ENCODE data around the gene DNASE1.

Gene DNASE1

DNA sequence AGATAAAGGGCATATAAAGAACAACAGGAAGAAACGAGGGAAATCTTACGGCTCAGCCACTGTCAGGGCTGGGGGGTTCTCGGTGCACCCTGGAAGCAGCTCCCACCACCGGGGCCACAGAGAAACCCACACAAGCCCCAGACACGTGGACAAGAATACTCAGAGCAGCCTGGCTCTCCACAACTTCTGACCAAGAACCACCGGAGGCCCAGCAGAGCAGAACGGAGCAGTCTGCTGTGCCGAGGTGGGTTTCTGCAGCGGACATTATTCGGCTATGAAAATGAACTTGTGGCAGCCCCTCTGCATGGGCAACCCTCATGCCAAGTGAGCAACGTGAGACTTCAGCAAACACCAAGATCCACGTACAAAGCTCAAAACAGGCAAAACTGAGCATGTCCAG lies 6.8 kb downstream of the DNASE1 start:
- DNase-seq (ENCODE audit: low read depth in 1 of 2, low spot score in 1 of 2) = no peak
- no peak for TF ChIP-seq JUND (IDR thresholded peaks at IDR 0.05; ENCODE audit: low read depth)
- in situ Hi-C loops (cut with HindIII; ENCODE audit: low pct_unique_long_range_greater_than_20kb, low sequenced_read_pairs) = no loop called here

DNA sequence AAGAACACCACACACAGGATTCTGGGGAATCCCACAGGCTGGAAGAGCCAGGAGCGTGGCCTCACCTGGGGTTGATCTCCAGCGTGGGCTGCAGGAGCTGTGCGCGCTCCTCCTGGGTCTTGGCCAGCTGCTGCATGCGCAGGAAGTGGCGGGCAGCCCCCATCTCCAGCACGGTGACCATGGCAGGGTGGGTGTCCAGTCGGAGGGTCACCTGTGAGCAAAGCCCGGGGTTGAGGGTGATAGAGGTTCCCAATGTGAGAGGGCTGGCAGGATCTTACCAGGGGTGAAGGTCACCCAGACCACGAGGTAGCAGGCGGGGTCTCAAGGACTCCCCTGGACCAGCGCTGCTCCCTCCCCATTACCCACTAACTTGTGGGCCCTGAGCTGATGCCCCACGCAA lies 7.4 kb downstream of the DNASE1 start:
- in situ Hi-C loops (cut with HindIII; ENCODE audit: low pct_unique_long_range_greater_than_20kb, low sequenced_read_pairs) = no loop called here
- no peak for DNase-seq (ENCODE audit: low read depth in 1 of 2, low spot score in 1 of 2)
- TF ChIP-seq JUND (IDR thresholded peaks at IDR 0.05; ENCODE audit: low read depth) = no peak

DNA sequence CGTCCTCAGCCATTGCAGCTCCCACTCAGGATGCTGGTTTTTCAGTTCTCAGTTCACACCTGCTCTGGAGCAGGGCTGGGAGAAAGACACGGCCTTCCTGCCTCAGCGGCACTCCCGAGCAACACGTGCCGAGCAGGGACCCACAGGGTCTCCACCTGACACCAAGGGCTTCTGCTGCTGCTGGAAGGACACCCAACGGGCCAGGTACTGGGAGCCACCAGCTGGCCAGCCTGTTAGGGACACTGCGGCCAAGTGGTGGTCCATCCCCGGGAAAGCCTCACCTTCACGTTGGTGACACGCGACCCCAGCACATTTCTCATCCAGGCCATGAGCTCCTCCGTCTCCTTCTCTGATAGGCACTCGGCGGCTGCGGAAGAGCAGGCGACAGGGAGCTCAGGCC lies 8.1 kb downstream of the DNASE1 start:
- no peak for TF ChIP-seq JUND (IDR thresholded peaks at IDR 0.05; ENCODE audit: low read depth)
- in situ Hi-C loops (cut with HindIII; ENCODE audit: low pct_unique_long_range_greater_than_20kb, low sequenced_read_pairs) = no loop called here
- no peak for DNase-seq (ENCODE audit: low read depth in 1 of 2, low spot score in 1 of 2)

DNA sequence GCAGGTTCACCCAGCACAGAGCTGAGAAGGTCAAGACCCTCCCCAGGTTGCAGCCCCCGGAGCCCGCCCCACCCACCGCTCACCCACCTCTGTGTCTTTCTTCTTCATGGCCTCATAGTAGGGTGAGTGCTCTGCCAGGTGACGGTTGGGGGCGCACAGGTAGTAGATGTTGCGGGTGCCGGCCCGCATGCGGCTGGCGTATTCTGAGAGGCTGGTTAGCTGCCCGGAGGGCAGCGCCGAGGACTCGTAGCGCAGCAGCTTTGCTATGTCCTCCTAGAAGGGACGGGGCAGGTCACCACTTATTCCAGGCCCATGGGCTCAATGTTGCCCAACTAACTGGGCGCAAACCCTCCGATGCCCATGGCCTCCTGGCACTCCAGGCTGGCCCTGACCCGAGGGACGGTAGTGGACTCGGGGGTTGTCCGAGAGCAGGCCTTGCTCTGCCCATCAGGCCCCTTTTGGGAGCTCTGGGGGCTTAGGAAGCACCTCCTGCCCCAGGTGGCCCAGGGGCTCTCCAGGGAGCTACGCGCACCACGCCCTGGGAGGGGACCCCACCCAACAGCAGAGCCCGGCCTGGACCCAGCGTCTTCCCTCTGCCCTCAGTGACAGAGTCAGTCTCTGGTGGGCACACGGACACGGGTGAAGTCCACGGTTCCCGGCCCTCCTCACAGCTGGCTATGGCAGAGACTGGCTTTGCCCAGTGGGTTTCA lies 9.9 kb downstream of the DNASE1 start:
- no peak for TF ChIP-seq JUND (IDR thresholded peaks at IDR 0.05; ENCODE audit: low read depth)
- DNase-seq (ENCODE audit: low read depth in 1 of 2, low spot score in 1 of 2) = no peak
- in situ Hi-C loops (cut with HindIII; ENCODE audit: low pct_unique_long_range_greater_than_20kb, low sequenced_read_pairs) = no loop called here

DNA sequence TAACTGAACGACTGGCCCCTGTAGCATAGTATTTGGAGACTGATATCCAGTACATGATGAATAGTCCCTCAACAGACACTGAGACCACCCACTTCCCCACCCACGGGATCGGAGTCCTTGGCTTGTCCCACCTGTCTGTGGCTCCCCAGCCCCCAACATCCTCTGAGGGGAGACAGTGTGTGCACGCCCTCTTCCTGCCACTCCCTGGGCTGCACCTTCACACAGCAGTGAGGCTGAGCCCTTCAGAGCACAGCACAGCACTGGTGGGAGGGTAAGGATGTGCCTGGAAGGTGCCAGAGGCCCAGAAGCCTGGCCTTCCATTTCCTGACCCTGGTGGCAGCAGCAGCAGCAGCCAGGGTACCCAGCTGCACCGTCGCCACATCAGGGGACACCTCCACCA lies 11.0 kb downstream of the DNASE1 start:
- no peak for DNase-seq (ENCODE audit: low read depth in 1 of 2, low spot score in 1 of 2)
- in situ Hi-C loops (cut with HindIII; ENCODE audit: low pct_unique_long_range_greater_than_20kb, low sequenced_read_pairs) = no loop called here
- no peak for TF ChIP-seq JUND (IDR thresholded peaks at IDR 0.05; ENCODE audit: low read depth)

DNA sequence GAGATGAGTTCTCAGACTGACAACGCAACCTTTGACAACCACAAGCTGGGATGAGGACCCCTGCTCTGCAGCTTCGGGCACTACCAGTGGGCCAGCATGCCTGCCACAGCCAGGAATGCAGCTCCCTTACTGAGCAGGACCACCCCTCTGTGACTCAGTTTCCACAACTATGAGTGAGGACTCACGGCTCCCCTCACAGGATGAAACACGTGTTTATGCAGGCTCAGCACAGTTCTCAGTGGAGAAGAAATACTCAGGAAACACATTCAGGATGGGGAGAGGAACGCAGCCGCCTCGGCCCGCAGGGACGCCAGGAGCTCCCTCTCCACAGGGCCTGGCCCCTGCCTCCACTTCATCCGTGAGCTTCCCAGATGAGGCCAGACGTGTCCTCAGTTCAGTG lies 14.1 kb downstream of the DNASE1 start:
- no peak for TF ChIP-seq JUND (IDR thresholded peaks at IDR 0.05; ENCODE audit: low read depth)
- DNase-seq (ENCODE audit: low read depth in 1 of 2, low spot score in 1 of 2) = no peak
- in situ Hi-C loops (cut with HindIII; ENCODE audit: low pct_unique_long_range_greater_than_20kb, low sequenced_read_pairs) = no loop called here

DNA sequence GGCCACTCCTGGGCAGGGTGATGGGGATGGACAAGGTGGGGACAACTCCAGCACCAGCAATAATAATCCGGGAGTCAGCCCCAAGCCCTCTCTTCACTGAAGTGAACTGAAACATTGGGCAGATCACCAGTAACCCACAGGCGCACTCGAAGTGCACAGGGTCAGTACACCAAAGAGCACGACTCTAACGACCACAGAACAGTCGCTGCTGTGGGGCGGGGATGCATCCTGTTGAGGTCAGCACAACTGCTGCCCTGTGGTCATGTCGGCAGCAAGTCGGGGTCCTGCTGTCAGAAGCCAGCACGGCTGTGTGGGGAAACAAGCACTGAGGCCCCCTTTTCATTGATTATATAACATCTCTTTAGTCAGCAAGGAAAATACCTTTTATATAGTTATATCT lies 14.6 kb downstream of the DNASE1 start:
- DNase-seq (ENCODE audit: low read depth in 1 of 2, low spot score in 1 of 2) = no peak
- in situ Hi-C loops (cut with HindIII; ENCODE audit: low pct_unique_long_range_greater_than_20kb, low sequenced_read_pairs) = no loop called here
- TF ChIP-seq JUND (IDR thresholded peaks at IDR 0.05; ENCODE audit: low read depth) = no peak

DNA sequence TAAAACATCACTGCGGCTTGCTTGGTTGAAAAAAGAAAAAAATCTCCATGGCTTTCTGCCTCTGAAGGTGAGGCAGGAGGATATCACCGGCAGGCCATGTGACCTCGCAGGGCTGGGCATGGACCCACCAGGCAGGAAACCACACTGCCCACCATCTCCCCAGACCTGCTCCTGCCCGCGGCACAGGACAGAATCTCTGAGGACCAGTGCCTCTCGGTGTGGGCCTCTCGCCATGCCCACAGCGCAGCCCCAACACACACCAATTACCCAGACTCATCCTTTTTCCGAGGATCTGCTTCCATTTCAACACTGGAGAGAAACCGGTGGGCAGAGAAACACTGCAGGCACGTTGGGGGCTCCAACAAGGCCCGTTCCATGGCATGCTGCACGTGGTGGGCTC lies 16.2 kb downstream of the DNASE1 start:
- no peak for DNase-seq (ENCODE audit: low read depth in 1 of 2, low spot score in 1 of 2)
- in situ Hi-C loops (cut with HindIII; ENCODE audit: low pct_unique_long_range_greater_than_20kb, low sequenced_read_pairs) = no loop called here
- TF ChIP-seq JUND (IDR thresholded peaks at IDR 0.05; ENCODE audit: low read depth) = no peak

DNA sequence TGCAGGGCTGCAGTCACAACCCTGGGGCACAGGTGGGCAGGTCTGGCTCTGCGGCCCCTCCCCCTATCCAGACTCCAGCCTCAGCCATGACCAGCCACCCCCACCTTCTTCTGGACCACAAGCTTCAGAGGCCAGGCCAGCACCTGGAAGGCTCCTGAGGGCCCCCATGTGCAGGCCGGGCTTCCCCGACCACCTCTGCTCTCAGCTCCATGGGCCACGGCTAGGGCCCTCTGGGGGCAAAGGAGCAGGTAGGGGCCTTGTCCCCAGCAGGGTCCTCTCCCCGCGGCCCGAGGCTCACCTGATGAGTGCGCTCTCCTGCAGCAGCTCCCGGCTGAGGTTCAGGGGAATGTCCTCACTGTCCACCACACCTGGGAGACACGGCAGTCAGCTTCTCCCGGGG lies 16.9 kb downstream of the DNASE1 start:
- in situ Hi-C loops (cut with HindIII; ENCODE audit: low pct_unique_long_range_greater_than_20kb, low sequenced_read_pairs) = no loop called here
- DNase-seq (ENCODE audit: low read depth in 1 of 2, low spot score in 1 of 2) = no peak
- TF ChIP-seq JUND (IDR thresholded peaks at IDR 0.05; ENCODE audit: low read depth) = no peak

DNA sequence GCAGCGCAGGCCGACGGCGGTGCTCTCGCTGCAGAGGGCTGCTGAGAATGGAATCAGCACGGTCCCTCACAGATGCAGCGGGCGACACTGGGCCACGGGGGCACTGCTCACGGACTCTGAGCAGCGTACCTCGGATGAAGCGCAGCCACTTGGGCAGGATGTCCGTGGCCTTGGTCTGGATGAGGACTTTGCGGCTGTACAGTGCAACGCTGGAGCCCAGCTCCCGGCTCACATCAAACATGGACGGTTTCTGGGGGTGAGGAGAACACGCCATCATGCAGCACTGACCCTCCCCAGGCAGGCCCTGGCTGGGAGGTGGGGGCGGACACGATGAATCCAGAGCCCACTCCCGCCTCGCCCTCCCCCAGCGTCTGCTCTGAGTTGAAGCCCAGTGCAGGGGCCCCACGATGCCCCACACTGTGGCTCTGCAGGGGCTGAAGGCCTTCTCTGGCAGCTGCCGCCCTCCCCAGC lies 18.1 kb downstream of the DNASE1 start:
- DNase-seq (ENCODE audit: low read depth in 1 of 2, low spot score in 1 of 2) = no peak
- in situ Hi-C loops (cut with HindIII; ENCODE audit: low pct_unique_long_range_greater_than_20kb, low sequenced_read_pairs) = no loop called here
- no peak for TF ChIP-seq JUND (IDR thresholded peaks at IDR 0.05; ENCODE audit: low read depth)

DNA sequence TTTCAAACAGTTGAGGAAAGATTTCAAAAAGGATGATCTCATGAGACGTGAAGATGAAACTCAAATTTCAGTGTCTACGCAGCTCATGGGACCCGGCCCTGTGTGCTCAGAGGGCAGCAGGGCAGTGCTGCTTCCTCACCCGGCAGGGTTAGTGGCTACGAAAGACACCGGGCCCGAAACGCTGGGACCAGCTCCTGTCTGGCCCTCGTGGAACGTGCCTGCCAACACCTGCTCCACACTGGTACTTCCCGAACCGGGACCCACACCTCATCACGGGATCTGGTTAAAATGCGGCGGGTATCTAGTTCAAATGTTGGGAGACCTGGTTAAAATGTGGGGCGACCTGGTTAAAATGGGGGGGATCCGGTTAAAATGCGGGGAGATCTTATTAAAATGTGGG lies 18.7 kb downstream of the DNASE1 start:
- in situ Hi-C loops (cut with HindIII; ENCODE audit: low pct_unique_long_range_greater_than_20kb, low sequenced_read_pairs) = no loop called here
- no peak for DNase-seq (ENCODE audit: low read depth in 1 of 2, low spot score in 1 of 2)
- no peak for TF ChIP-seq JUND (IDR thresholded peaks at IDR 0.05; ENCODE audit: low read depth)

DNA sequence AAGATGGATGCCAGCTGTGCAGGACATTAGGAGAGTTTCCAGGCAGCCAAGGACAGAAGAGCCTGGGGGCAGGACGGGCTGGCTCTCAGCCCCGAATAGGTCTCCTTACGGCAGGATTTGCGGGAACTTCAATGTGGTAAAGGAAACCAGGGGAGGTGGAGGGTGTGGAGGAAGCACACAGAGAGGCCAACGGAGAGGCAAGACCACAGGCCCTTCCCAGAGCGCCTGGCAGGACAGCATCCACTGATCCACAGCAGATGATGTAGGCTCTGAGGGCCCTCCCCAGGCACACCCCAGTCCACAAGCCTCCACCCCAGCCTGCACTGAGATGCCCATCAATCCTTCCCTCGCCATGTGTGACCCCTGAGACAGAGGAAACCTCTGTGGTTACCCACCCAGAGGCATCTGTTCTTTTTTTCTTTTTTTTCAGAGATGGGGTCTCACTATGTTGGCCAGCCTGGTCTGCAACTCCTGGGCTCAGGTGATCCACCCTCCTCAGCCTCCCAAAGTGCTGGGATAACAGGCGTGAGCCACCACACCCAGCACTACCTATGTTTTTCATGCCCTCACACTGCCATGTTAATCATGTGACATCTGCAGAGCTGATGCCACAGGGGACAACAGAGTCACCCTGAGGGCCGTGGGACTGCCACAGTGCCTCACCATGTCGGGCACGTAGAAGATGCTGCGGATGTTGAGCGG lies 19.3 kb downstream of the DNASE1 start:
- TF ChIP-seq JUND (IDR thresholded peaks at IDR 0.05; ENCODE audit: low read depth) = no peak
- in situ Hi-C loops (cut with HindIII; ENCODE audit: low pct_unique_long_range_greater_than_20kb, low sequenced_read_pairs) = no loop called here
- DNase-seq (ENCODE audit: low read depth in 1 of 2, low spot score in 1 of 2) = no peak

DNA sequence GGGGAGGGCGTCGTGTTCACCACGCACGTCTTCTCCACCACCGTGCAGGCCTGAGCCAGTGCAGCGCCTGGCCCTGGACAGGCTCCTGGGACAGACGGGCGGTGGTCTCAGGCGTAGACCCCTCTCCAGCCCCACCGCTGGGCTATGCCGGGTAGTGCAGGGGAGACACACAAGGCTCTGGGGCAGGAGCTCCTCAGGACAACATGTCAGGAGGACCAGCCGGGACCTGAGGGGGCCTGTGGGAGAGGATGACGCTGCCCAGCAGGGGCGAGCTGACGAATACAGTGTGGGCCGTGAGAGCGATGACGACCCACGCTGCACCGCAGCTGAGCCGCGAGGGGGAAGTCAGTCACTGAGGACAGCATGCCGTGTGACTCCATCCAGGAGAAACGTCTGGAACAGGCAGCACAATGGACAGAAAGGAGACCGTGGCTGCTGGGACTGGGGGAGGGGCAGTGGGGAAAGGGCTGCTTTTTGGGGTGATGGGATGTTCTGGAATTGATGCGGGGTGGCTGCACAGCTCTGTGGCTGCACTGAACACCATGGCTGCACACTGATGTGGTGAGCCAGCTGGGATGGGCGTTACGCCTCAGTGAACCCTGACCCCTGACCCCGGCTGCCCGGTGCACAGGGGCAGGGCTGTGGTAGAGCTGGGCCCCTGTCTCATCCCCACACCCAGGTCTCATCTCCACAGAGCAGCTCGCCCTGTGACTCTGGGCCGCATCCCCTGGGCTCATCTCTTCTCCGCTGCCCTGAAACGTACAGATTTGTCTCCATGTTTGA lies 20.2 kb downstream of the DNASE1 start:
- DNase-seq (ENCODE audit: low read depth in 1 of 2, low spot score in 1 of 2) = no peak
- TF ChIP-seq JUND (IDR thresholded peaks at IDR 0.05; ENCODE audit: low read depth) = no peak
- in situ Hi-C loops (cut with HindIII; ENCODE audit: low pct_unique_long_range_greater_than_20kb, low sequenced_read_pairs) = no loop called here

Measured in T47D (cell line).